ENCODE measurements around the gene NHLH2. TPM values are rescaled to one million over a fixed set of nuclear protein-coding genes. Genes with fewer than 3 reads are reported as not detected.

NHLH2 gene
- total RNA-seq, 5 donors from 2014 or later (not counting 1 experiment from before 2014, with no cell fraction given): not detected

DNA sequence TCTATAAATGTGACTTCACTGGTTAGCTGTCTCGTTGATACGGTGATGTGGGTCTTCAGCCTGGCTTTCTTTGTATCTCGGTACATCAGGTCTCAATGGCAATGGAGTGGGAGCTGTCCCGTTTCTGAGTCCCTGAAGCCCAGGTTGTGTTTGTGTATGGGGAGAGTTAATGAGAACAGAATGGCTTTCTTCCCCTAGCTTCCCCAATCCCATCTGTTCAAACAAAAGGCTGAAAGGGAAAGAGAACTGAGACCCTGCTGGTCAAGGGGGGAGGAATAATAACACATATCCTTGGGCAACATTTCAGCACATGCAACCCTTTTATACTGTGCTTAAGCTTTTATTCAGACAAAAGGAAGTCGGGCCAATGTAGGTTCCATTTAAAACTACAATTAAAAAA, 44.0 kb downstream of the NHLH2 start:
- Histone ChIP-seq H3K4me1 (ENCODE audit: control insufficient read depth in 1 of 2, extremely low read depth in 1 of 2, insufficient read depth in 2 of 2, low read length in 2 of 2) (no peaks in the 10 kb centered on the region), H3K27ac (ENCODE audit: low read length) (no peak overlapping the region), H3K36me3 (ENCODE audit: control insufficient read depth in 2 of 2, extremely low read depth in 1 of 2, insufficient read depth in 1 of 2, low read length in 1 of 2) (no peaks in the 10 kb centered on the region), H3K4me3 (ENCODE audit: control insufficient read depth in 1 of 2, extremely low read depth in 1 of 2, low read length in 1 of 2) (no peak overlapping the region), H3K27me3 (replicated peaks in 1 of 2; ENCODE audit: control insufficient read depth in 2 of 2, extremely low read depth in 1 of 2, insufficient read depth in 2 of 2, low read length in 1 of 2) (no peaks in the 10 kb centered on the region), H3K9me3 (no peaks in the 10 kb centered on the region)
- H3K27ac Mint-ChIP-seq: no peak overlapping the region
- no peaks in the 10 kb centered on the region for H3K9me3 Mint-ChIP-seq
- no peak for DNase-seq
- ChIA-PET POLR2A (no interaction called here), CTCF (no interaction called here)
- no peaks in the 10 kb centered on the region for H3K4me1 Mint-ChIP-seq
- no peaks in the 10 kb centered on the region for H3K36me3 Mint-ChIP-seq
- H3K4me3 Mint-ChIP-seq: no peak overlapping the region
- H3K27me3 Mint-ChIP-seq: peaks cover 28 to 39% of the 10 kb centered on the region in 2 donors
- 40% methylated on average over 2 of the region's 5 CpGs for WGBS (ENCODE audit: insufficient coverage)
- no peak for ATAC-seq (replicated peaks in 1 of 4)

DNA sequence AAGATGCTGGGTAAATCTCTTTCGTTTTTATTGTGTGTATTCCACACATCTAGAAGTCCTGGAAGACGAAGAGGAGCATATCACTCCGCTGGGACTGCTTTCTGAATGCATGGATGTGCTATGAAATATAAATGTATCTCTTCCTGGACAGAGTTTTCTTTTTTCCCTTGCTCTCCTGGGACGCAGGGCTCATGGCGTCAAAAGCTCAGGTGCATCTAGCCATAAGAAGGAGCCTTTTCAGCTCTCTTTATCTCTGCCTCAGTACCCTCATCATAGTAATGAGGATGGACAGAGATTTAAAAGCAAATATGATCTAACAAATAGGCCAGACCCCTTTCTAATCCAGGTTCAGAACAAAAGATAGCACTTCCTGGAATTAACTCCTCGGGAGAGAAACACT, 44.9 kb downstream of the NHLH2 start:
- Histone ChIP-seq H3K27me3 (replicated peaks in 1 of 2; ENCODE audit: control insufficient read depth in 2 of 2, extremely low read depth in 1 of 2, insufficient read depth in 2 of 2, low read length in 1 of 2) (no peaks in the 10 kb centered on the region), H3K36me3 (ENCODE audit: control insufficient read depth in 2 of 2, extremely low read depth in 1 of 2, insufficient read depth in 1 of 2, low read length in 1 of 2) (no peaks in the 10 kb centered on the region), H3K27ac (ENCODE audit: low read length) (no peak overlapping the region), H3K9me3 (no peaks in the 10 kb centered on the region), H3K4me1 (ENCODE audit: control insufficient read depth in 1 of 2, extremely low read depth in 1 of 2, insufficient read depth in 2 of 2, low read length in 2 of 2) (no peaks in the 10 kb centered on the region), H3K4me3 (ENCODE audit: control insufficient read depth in 1 of 2, extremely low read depth in 1 of 2, low read length in 1 of 2) (no peak overlapping the region)
- no peak overlapping the region for H3K27ac Mint-ChIP-seq
- WGBS (ENCODE audit: insufficient coverage): no CpG with 5 or more reads among the region's 6 CpGs
- peaks cover 28 to 39% of the 10 kb centered on the region in 2 donors for H3K27me3 Mint-ChIP-seq
- DNase-seq (no peak), ATAC-seq (replicated peaks in 1 of 4) (no peak)
- H3K9me3 Mint-ChIP-seq: no peaks in the 10 kb centered on the region
- H3K4me3 Mint-ChIP-seq: no peak overlapping the region
- CTCF ChIA-PET: no interaction called here
- H3K36me3 Mint-ChIP-seq: no peaks in the 10 kb centered on the region
- no peaks in the 10 kb centered on the region for H3K4me1 Mint-ChIP-seq
- POLR2A ChIA-PET: no interaction called here

- Mint-ChIP-seq H3K36me3 (no peaks in the 10 kb centered on the region), H3K9me3 (no peaks in the 10 kb centered on the region), H3K27ac (no peak overlapping the region), H3K4me1 (no peaks in the 10 kb centered on the region), H3K27me3 (peaks cover 28 to 43% of the 10 kb centered on the region in 2 donors), H3K4me3 (no peak overlapping the region)
- H3K27me3 ChIP-seq (replicated peaks in 1 of 2; ENCODE audit: control insufficient read depth in 2 of 2, extremely low read depth in 1 of 2, insufficient read depth in 2 of 2, low read length in 1 of 2): peaks cover 0 to 2% of the 10 kb centered on the region in 2 experiments
- ATAC-seq (replicated peaks in 1 of 4): no peak
- no peak for DNase-seq
- POLR2A ChIA-PET: no interaction called here
- no peaks in the 10 kb centered on the region for H3K9me3 ChIP-seq
- no peak overlapping the region for H3K27ac ChIP-seq (ENCODE audit: low read length)
- H3K36me3 ChIP-seq (ENCODE audit: control insufficient read depth in 2 of 2, extremely low read depth in 1 of 2, insufficient read depth in 1 of 2, low read length in 1 of 2): no peaks in the 10 kb centered on the region
- no peaks in the 10 kb centered on the region for H3K4me1 ChIP-seq (ENCODE audit: control insufficient read depth in 1 of 2, extremely low read depth in 1 of 2, insufficient read depth in 2 of 2, low read length in 2 of 2)
- no peak overlapping the region for H3K4me3 ChIP-seq (ENCODE audit: control insufficient read depth in 1 of 2, extremely low read depth in 1 of 2, low read length in 1 of 2)
- CTCF ChIA-PET: no interaction called here
- WGBS (ENCODE audit: insufficient coverage): 71% methylated on average over 2 of the region's 4 CpGs
Measured at GRCh38 chr1:115794976-115795639, 45.8 kb downstream of the NHLH2 start.

DNA sequence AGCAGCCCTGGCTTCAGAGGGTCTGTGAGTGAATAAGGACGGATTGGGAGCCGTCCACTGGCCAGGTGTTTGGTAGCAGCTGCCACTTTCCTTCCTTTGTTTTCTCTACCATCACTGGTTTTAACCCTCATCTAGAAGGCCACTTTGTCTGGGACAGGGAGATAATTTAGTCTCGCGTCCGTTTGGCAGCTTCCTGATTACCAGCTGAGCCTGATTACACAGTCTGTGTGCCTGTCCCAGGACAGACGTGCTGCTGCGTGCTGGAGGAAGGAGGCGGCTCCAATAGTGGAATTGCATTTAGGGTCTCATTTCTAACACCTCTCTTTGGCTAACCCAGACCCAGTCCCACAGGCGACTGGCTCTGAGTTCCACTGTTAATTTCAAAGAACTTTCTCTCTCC, 47.8 kb downstream of the NHLH2 start:
- Histone ChIP-seq H3K9me3 (no peaks in the 10 kb centered on the region), H3K4me1 (ENCODE audit: control insufficient read depth in 1 of 2, extremely low read depth in 1 of 2, insufficient read depth in 2 of 2, low read length in 2 of 2) (no peaks in the 10 kb centered on the region), H3K27ac (ENCODE audit: low read length) (no peak overlapping the region), H3K36me3 (ENCODE audit: control insufficient read depth in 2 of 2, extremely low read depth in 1 of 2, insufficient read depth in 1 of 2, low read length in 1 of 2) (no peaks in the 10 kb centered on the region), H3K4me3 (ENCODE audit: control insufficient read depth in 1 of 2, extremely low read depth in 1 of 2, low read length in 1 of 2) (no peak overlapping the region), H3K27me3 (replicated peaks in 1 of 2; ENCODE audit: control insufficient read depth in 2 of 2, extremely low read depth in 1 of 2, insufficient read depth in 2 of 2, low read length in 1 of 2) (peaks cover 0 to 2% of the 10 kb centered on the region in 2 experiments)
- ATAC-seq (replicated peaks in 1 of 4) (no peak), DNase-seq (no peak)
- Mint-ChIP-seq H3K27me3 (peaks cover 28 to 40% of the 10 kb centered on the region in 2 donors), H3K27ac (no peak overlapping the region), H3K36me3 (no peaks in the 10 kb centered on the region), H3K9me3 (no peaks in the 10 kb centered on the region), H3K4me1 (no peaks in the 10 kb centered on the region), H3K4me3 (no peak overlapping the region)
- ChIA-PET POLR2A (no interaction called here), CTCF (interaction anchor here in 1 of 2 donors (0.7 kb wide), 1 partner anchor 189 kb away, joined by 3 read pairs; no protein-coding TSS in a partner anchor)
- WGBS (ENCODE audit: insufficient coverage): 57% methylated on average over 4 of the region's 9 CpGs

DNA sequence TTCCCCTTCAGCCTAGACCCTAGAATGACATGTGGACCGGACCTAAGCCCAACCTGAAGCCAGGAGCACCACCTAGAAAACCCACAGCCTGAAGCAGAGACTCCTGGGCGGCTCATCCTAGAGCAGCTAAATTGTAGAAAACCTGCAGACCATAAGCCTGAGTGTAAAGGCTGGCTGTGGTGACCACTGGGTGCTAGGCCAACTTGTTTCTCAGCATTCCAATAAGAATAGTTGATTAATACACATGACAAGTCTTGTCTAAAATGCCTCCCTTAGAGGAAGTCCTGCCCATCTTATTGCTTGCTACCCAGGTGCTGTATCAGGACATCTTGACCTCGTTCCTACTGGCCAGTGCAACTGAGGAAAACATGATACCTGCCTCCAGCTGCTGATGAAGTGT, 49.1 kb downstream of the NHLH2 start:
- 38% methylated on average over 1 of the region's 3 CpGs for WGBS (ENCODE audit: insufficient coverage)
- ChIA-PET CTCF (no interaction called here), POLR2A (no interaction called here)
- H3K4me3 ChIP-seq (ENCODE audit: control insufficient read depth in 1 of 2, extremely low read depth in 1 of 2, low read length in 1 of 2): no peak overlapping the region
- Mint-ChIP-seq H3K4me1 (no peaks in the 10 kb centered on the region), H3K27me3 (peaks cover 26 to 37% of the 10 kb centered on the region in 2 donors), H3K9me3 (peaks cover 0 to 5% (median 4%) of the 10 kb centered on the region in 3 donors), H3K27ac (no peak overlapping the region), H3K36me3 (no peaks in the 10 kb centered on the region), H3K4me3 (no peak overlapping the region)
- H3K4me1 ChIP-seq (ENCODE audit: control insufficient read depth in 1 of 2, extremely low read depth in 1 of 2, insufficient read depth in 2 of 2, low read length in 2 of 2): no peaks in the 10 kb centered on the region
- H3K9me3 ChIP-seq: no peaks in the 10 kb centered on the region
- no peak for DNase-seq
- no peak overlapping the region for H3K27ac ChIP-seq (ENCODE audit: low read length)
- peaks cover 0 to 2% of the 10 kb centered on the region in 2 experiments for H3K27me3 ChIP-seq (replicated peaks in 1 of 2; ENCODE audit: control insufficient read depth in 2 of 2, extremely low read depth in 1 of 2, insufficient read depth in 2 of 2, low read length in 1 of 2)
- H3K36me3 ChIP-seq (ENCODE audit: control insufficient read depth in 2 of 2, extremely low read depth in 1 of 2, insufficient read depth in 1 of 2, low read length in 1 of 2): no peaks in the 10 kb centered on the region
- no peak for ATAC-seq (replicated peaks in 1 of 4)

DNA sequence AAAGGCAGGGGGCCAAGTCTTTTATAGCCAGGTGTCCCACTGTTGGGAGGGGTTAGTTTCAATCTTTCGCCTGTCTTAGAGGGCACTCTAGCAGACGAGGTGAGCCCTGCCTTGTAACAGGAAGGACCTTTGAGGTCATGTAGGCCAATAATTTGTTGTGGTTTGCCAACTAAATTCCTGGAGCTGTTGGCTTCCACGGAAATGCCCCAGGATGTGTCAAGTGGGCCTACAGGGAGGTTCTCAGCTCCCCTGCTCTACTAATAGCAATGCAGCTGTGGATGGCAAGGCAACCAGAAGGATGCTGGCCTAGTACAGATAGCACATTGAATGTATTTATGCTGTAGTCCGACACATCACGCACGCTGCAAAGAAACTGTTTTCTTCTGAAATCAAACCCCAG, 50.1 kb downstream of the NHLH2 start:
- no peaks in the 10 kb centered on the region for H3K4me1 ChIP-seq (ENCODE audit: control insufficient read depth in 1 of 2, extremely low read depth in 1 of 2, insufficient read depth in 2 of 2, low read length in 2 of 2)
- Mint-ChIP-seq H3K27ac (no peak overlapping the region), H3K36me3 (no peaks in the 10 kb centered on the region), H3K27me3 (peaks cover 24 to 33% of the 10 kb centered on the region in 2 donors), H3K4me3 (no peak overlapping the region), H3K4me1 (no peaks in the 10 kb centered on the region), H3K9me3 (peaks cover 0 to 6% (median 6%) of the 10 kb centered on the region in 3 donors)
- H3K36me3 ChIP-seq (ENCODE audit: control insufficient read depth in 2 of 2, extremely low read depth in 1 of 2, insufficient read depth in 1 of 2, low read length in 1 of 2): no peaks in the 10 kb centered on the region
- DNase-seq: no peak
- no peak overlapping the region for H3K27ac ChIP-seq (ENCODE audit: low read length)
- H3K9me3 ChIP-seq: no peaks in the 10 kb centered on the region
- CTCF ChIA-PET: no interaction called here
- H3K4me3 ChIP-seq (ENCODE audit: control insufficient read depth in 1 of 2, extremely low read depth in 1 of 2, low read length in 1 of 2): no peak overlapping the region
- peaks cover 0 to 2% of the 10 kb centered on the region in 2 experiments for H3K27me3 ChIP-seq (replicated peaks in 1 of 2; ENCODE audit: control insufficient read depth in 2 of 2, extremely low read depth in 1 of 2, insufficient read depth in 2 of 2, low read length in 1 of 2)
- POLR2A ChIA-PET: no interaction called here
- no peak for ATAC-seq (replicated peaks in 1 of 4)
- 47% methylated on average over 3 of the region's 6 CpGs for WGBS (ENCODE audit: insufficient coverage)

GRCh38 chr1:115790356-115790755, 50.6 kb downstream of the NHLH2 start:
- Mint-ChIP-seq H3K27me3 (peaks cover 23 to 33% of the 10 kb centered on the region in 2 donors), H3K27ac (no peak overlapping the region), H3K4me1 (no peaks in the 10 kb centered on the region), H3K36me3 (no peaks in the 10 kb centered on the region), H3K9me3 (peaks cover 0 to 6% (median 6%) of the 10 kb centered on the region in 3 donors), H3K4me3 (no peak overlapping the region)
- no peak overlapping the region for H3K4me3 ChIP-seq (ENCODE audit: control insufficient read depth in 1 of 2, extremely low read depth in 1 of 2, low read length in 1 of 2)
- no CpG with 5 or more reads among the region's 3 CpGs for WGBS (ENCODE audit: insufficient coverage)
- H3K27me3 ChIP-seq (replicated peaks in 1 of 2; ENCODE audit: control insufficient read depth in 2 of 2, extremely low read depth in 1 of 2, insufficient read depth in 2 of 2, low read length in 1 of 2): peaks cover 0 to 2% of the 10 kb centered on the region in 2 experiments
- ChIA-PET CTCF (no interaction called here), POLR2A (no interaction called here)
- H3K4me1 ChIP-seq (ENCODE audit: control insufficient read depth in 1 of 2, extremely low read depth in 1 of 2, insufficient read depth in 2 of 2, low read length in 2 of 2): no peaks in the 10 kb centered on the region
- no peak for ATAC-seq (replicated peaks in 1 of 4)
- no peaks in the 10 kb centered on the region for H3K9me3 ChIP-seq
- H3K27ac ChIP-seq (ENCODE audit: low read length): no peak overlapping the region
- no peaks in the 10 kb centered on the region for H3K36me3 ChIP-seq (ENCODE audit: control insufficient read depth in 2 of 2, extremely low read depth in 1 of 2, insufficient read depth in 1 of 2, low read length in 1 of 2)
- no peak for DNase-seq
